ENCODE data around the gene ZNF69. TPM values are rescaled to one million over a fixed set of nuclear protein-coding genes. Genes with fewer than 3 reads are reported as not detected.
"Not testable (repeated sequence)": the region's sequence is repeated elsewhere in the genome, so short reads cannot be mapped to it uniquely, and the experiment has no call there.

The ZNF69 gene
- total RNA-seq, 2 donors from 2014 or later, result 1.5 to 1.9 TPM

- ATAC-seq (replicated peaks), result peak; percentile 74
- H3K4me1 Mint-ChIP-seq, H3K27me3 Mint-ChIP-seq: not testable (repeated sequence)
Measured at GRCh38 chr19:11879687-11880266, 7.8 kb upstream of the ZNF69 start.

DNA sequence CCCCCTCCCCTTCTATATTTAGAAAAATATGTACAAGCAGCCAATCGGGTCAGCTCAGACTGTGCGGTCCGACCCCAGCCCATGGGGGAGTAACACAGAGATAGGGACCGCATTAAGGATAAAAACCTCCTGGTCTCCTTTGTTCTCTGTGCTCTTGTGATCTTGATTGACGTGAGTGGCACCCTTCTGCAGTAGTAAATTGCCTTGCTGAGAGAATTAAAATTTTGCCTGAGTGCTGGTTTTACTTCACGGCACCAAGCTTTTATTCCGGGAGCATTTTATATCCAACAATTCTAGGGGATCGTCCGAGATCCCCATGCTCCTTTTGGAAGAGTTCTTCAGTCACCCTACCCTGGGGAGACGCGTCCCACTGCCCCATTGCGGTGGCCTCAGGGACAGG lies 7.0 kb upstream of the ZNF69 start:
- no peaks in the 10 kb centered on the region for H3K4me1 Mint-ChIP-seq
- no peaks in the 10 kb centered on the region for H3K36me3 Mint-ChIP-seq (ENCODE audit: low read depth)
- H3K27ac Mint-ChIP-seq, result no peak overlapping the region
- H3K9me3 Mint-ChIP-seq, result no peaks in the 10 kb centered on the region
- no peak for ATAC-seq (replicated peaks)
- no peak overlapping the region for H3K4me3 Mint-ChIP-seq
- no peaks in the 10 kb centered on the region for H3K27me3 Mint-ChIP-seq

More at GRCh38 chr19:11879687-11880266, 7.8 kb upstream of the ZNF69 start:
- H3K4me3 Mint-ChIP-seq; H3K9me3 Mint-ChIP-seq; H3K27ac Mint-ChIP-seq; H3K36me3 Mint-ChIP-seq (ENCODE audit: low read depth): not testable (repeated sequence)

DNA sequence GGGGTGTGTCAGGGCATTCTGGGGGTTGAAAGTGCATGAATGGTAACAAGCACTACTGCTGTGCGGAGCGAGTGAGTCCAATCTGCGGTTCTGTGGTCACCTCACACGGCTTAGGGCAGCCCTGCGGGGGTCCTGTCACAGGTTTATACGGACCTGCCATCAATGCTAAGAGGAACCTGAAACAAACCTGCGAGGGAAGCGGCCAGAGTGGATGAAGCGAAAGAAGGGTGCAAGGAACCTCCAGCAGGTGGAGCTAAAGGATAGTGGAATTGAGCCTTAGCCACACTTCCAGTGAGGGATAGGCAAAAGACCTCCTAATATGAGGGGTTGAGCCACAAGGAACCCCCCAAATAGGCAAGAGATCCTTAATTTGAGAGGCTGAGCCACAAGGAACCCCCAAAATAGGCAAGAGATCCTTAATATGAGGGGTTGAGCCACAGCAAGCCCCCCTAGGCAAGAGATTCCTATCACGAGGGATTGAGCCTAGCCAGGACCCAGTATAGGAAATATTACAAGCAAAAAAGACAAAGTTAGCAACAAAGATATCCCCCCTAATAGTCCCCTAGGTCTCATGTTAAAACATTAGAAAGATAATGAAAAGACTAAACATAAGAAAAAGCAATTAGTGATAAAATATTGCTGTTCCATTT lies 6.3 kb upstream of the ZNF69 start:
- Mint-ChIP-seq H3K9me3 (peaks cover under 1% of the 10 kb centered on the region), H3K36me3 (ENCODE audit: low read depth) (no peaks in the 10 kb centered on the region), H3K27ac (no peak overlapping the region), H3K4me1 (no peaks in the 10 kb centered on the region), H3K27me3 (no peaks in the 10 kb centered on the region), H3K4me3 (no peak overlapping the region)
- ATAC-seq (replicated peaks), result peak; percentile 70

GRCh38 chr19:11882606-11883005 lies 5.0 kb upstream of the ZNF69 start:
- Mint-ChIP-seq H3K4me1 (no peaks in the 10 kb centered on the region), H3K9me3 (peaks cover 3% of the 10 kb centered on the region), H3K27me3 (no peaks in the 10 kb centered on the region), H3K36me3 (ENCODE audit: low read depth) (no peaks in the 10 kb centered on the region), H3K27ac (no peak overlapping the region), H3K4me3 (no peak overlapping the region)
- ATAC-seq (replicated peaks), result no peak

DNA sequence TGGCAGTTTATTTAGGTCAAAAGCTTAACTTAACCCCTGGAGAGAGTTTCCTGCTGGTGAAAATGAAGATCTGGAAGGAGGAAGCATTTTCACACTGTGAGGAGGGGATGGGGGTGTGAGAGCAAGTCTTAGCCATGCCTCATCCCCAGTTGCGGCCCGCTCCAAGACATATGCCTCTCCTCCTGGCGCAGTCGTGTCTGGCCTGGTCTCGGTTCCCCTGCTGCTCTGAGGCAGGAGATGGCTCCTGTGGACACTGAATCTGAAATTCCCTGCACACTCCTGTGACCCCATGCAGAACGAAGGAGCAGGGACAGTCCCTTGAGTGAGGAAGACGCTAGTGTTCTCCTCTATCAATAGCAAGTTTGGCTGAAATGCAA lies 360 bp upstream of the ZNF69 start:
- ATAC-seq (replicated peaks), result peak; percentile 18
- Mint-ChIP-seq H3K36me3 (ENCODE audit: low read depth) (no peaks in the 10 kb centered on the region), H3K4me3 (peak overlapping the region; percentile 91), H3K27ac (peak overlapping the region; percentile 88), H3K4me1 (peaks cover 13% of the 10 kb centered on the region), H3K27me3 (no peaks in the 10 kb centered on the region), H3K9me3 (peaks cover 3% of the 10 kb centered on the region)

- H3K27me3 Mint-ChIP-seq; H3K4me3 Mint-ChIP-seq; H3K27ac Mint-ChIP-seq; H3K36me3 Mint-ChIP-seq (ENCODE audit: low read depth); ATAC-seq (replicated peaks); H3K9me3 Mint-ChIP-seq: not testable (repeated sequence)
- H3K4me1 Mint-ChIP-seq, result peaks cover 13% of the 10 kb centered on the region
Measured at GRCh38 chr19:11889901-11890300, 2.3 kb downstream of the ZNF69 start.

DNA sequence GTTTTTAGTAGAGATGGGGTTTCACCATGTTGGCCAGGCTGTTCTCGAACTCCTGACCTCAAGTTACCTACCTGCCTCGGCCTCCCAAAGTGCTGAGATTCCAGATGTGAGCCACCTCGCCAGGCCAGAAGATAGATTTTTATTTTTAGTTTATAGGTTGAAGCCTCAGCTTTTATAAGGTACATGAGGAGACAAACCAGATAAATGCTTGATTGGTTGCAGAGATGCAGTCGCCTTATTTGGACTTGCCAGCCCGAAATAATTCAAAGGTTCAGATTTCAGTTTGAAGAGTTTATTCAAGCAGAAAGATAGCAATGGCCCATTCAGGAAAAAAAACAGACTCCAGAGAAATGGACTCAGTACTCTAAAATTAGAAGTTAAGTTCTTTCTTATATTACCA lies 3.1 kb downstream of the ZNF69 start:
- peaks cover 9% of the 10 kb centered on the region for H3K9me3 Mint-ChIP-seq
- H3K27ac Mint-ChIP-seq, result no peak overlapping the region
- H3K27me3 Mint-ChIP-seq, result no peaks in the 10 kb centered on the region

DNA sequence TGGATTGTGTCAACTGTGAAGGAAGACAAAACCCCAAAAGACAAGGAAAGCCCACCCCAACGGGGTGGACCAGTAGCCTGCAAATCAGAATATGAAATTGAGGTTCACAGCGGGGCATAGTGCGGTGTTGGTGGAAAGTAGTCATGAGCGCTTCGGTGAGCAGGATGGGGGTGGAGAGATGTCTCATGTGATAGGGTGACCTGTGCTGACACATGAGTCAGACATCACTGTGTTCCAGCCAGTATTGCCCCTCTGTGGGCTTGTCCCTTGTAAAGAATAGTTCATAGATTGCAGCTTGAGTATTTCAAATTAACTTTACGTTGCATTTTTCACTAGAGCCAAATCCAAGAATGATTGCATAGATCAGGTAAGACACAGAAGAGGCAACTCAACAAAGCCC lies 7.3 kb downstream of the ZNF69 start:
- peaks cover 7% of the 10 kb centered on the region for H3K36me3 Mint-ChIP-seq (ENCODE audit: low read depth)
- no peak for ATAC-seq (replicated peaks)

More for the DNA sequence above, 3.1 kb downstream of the ZNF69 start:
- Mint-ChIP-seq H3K4me3 (no peak overlapping the region), H3K4me1 (peaks cover 13% of the 10 kb centered on the region), H3K36me3 (ENCODE audit: low read depth) (no peaks in the 10 kb centered on the region)
- ATAC-seq (replicated peaks), result no peak

GRCh38 chr19:11902228-11902627 lies 14.6 kb downstream of the ZNF69 start:
- Mint-ChIP-seq H3K9me3 (peaks cover 27% of the 10 kb centered on the region), H3K4me1 (no peaks in the 10 kb centered on the region), H3K4me3 (no peak overlapping the region), H3K27ac (no peak overlapping the region), H3K36me3 (ENCODE audit: low read depth) (peaks cover 33% of the 10 kb centered on the region), H3K27me3 (no peaks in the 10 kb centered on the region)
- no peak for ATAC-seq (replicated peaks)

More for the DNA sequence above, 7.3 kb downstream of the ZNF69 start:
- no peak overlapping the region for H3K4me3 Mint-ChIP-seq
- H3K27me3 Mint-ChIP-seq, result no peaks in the 10 kb centered on the region
- peaks cover 6% of the 10 kb centered on the region for H3K9me3 Mint-ChIP-seq
- no peaks in the 10 kb centered on the region for H3K4me1 Mint-ChIP-seq
- H3K27ac Mint-ChIP-seq, result no peak overlapping the region

- peaks cover 40% of the 10 kb centered on the region for H3K9me3 Mint-ChIP-seq
- H3K27ac Mint-ChIP-seq, result no peak overlapping the region
- H3K27me3 Mint-ChIP-seq, result no peaks in the 10 kb centered on the region
- no peak overlapping the region for H3K4me3 Mint-ChIP-seq
- peaks cover 25% of the 10 kb centered on the region for H3K36me3 Mint-ChIP-seq (ENCODE audit: low read depth)
- no peak for ATAC-seq (replicated peaks)
- H3K4me1 Mint-ChIP-seq, result no peaks in the 10 kb centered on the region
Measured at GRCh38 chr19:11905928-11906327, 18.3 kb downstream of the ZNF69 start.

GRCh38 chr19:11911937-11912336 lies 24.4 kb downstream of the ZNF69 start:
- H3K9me3 Mint-ChIP-seq, result peaks cover 22% of the 10 kb centered on the region
- H3K4me3 Mint-ChIP-seq; H3K4me1 Mint-ChIP-seq; H3K27me3 Mint-ChIP-seq; H3K36me3 Mint-ChIP-seq (ENCODE audit: low read depth); H3K27ac Mint-ChIP-seq; ATAC-seq (replicated peaks): not testable (repeated sequence)

GRCh38 chr19:11914417-11915051 lies 27.0 kb downstream of the ZNF69 start:
- H3K9me3 Mint-ChIP-seq; H3K27me3 Mint-ChIP-seq; H3K36me3 Mint-ChIP-seq (ENCODE audit: low read depth); H3K4me3 Mint-ChIP-seq; H3K4me1 Mint-ChIP-seq; H3K27ac Mint-ChIP-seq; ATAC-seq (replicated peaks): not testable (repeated sequence)

GRCh38 chr19:11921852-11922495 lies 34.4 kb downstream of the ZNF69 start:
- Mint-ChIP-seq H3K9me3 (no peaks in the 10 kb centered on the region), H3K27ac (no peak overlapping the region), H3K27me3 (no peaks in the 10 kb centered on the region), H3K36me3 (ENCODE audit: low read depth) (peaks cover 22% of the 10 kb centered on the region), H3K4me1 (peaks cover 25% of the 10 kb centered on the region), H3K4me3 (no peak overlapping the region)
- no peak for ATAC-seq (replicated peaks)

DNA sequence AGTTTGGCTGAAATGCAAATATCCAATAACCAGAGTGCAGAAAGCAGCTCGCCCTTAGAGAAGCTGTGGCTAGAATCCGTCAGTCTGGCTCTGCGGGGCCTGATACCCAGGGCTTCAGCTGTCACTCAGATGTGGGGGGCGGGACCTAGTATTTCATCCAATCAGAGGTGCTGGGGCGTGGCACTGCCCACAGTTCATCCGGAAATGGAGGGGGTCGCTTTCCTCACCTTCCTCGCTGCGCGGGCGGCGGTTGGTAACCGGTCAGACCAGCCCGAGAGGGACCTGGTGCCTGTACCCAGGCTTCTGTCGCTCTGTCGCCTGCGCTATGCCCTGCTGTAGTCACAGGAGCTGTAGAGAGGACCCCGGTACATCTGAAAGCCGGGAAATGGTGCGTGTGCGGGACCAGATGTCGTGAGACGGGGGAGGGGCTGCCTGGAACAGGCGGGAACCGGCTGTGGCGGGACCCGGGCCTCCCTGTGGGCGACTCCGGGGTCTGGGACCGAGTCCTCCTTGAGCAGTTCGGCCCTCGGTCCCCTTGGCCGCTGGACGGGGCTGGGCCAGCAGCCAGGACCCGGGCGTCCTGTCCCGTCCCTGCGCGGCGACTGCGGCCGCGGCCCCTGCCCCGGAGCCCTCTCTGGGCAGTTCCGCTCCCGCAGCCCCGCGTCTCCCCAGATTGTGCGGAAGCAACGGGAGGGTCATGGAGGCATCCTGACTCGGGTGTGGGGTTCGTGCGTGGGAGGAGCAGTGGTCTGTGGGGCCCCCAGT lies 37.5 kb downstream of the ZNF69 start, which contains the start of gene ZNF700:
Gene ZNF700 (plus strand): TSS at position 222 of the 765 bp plus-strand sequence. CDS start 104 bp downstream, at position 326.
- H3K9me3 Mint-ChIP-seq, result no peaks in the 10 kb centered on the region
- peaks cover 40% of the 10 kb centered on the region for H3K36me3 Mint-ChIP-seq (ENCODE audit: low read depth)
- ATAC-seq (replicated peaks), result peak; percentile 96
- H3K4me3 Mint-ChIP-seq, result peak within 1 kb of the TSS; percentile 95
- H3K4me1 Mint-ChIP-seq, result peaks cover 27% of the 10 kb centered on the region
- H3K27ac Mint-ChIP-seq, result peak within 1 kb of the TSS; percentile 96
- no peaks in the 10 kb centered on the region for H3K27me3 Mint-ChIP-seq
